ENCODE data around the gene USP13.

The USP13 gene

DNA sequence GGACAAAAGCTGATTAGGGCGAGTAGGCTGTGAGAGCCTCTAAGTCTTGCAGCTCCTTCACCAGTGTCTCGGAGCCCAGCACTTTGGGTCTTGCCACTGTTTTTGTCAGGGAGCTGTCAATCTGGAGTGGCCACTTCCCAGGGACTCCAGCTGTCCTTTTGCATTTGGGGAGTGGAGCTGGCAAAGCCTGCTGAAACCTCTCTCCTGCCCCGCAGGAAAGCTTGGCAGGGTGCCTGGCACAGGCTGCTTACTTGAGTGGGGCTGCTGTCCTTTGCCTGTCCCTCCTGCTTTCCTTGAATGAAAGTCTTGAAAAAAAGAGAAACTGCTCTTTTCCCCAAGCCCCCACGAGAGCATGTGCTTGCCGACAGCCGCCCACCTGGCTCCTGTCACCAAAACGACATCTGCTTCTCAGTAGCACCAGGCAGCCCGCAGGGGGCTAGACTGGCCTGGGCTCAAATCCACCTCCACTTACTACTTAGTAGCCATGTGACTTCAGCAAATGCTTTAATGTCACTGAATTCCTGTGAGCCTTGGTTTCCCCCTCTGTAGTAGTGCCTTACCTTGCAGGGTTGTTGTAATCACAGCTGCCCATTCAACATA, 13.7 kb downstream of the USP13 start:
- no peak for TF ChIP-seq CTCF (IDR thresholded peaks at IDR 0.05; ENCODE audit: insufficient read depth, low read depth, low read length, missing control alignments)
- no peak overlapping the region for H3K4me3 ChIP-seq (ENCODE audit: low read depth, low read length)
- no peak for DNase-seq (ENCODE audit: low read depth)

DNA sequence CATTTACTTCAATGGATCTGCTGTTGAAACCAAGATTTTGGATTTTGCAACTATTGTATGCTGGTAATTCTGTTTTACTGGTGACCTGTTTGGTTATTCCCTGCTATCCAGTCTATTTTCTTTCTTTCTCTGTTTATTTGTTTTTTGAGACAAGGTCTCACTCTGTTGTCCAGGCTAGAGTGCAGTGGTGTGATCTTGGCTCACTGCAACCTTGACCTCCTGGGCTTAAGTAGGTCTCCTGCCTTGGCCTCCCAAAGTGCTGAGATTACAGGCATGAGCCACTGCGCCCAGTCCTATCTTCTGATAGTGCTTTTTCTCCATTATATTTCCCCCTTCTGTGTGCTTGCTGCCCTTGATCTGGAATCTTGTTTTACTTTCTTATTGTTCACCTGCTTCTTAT, 15.6 kb downstream of the USP13 start:
- no peak for TF ChIP-seq CTCF (IDR thresholded peaks at IDR 0.05; ENCODE audit: insufficient read depth, low read depth, low read length, missing control alignments)
- H3K4me3 ChIP-seq (ENCODE audit: low read depth, low read length): no peak overlapping the region
- DNase-seq (ENCODE audit: low read depth): no peak

DNA sequence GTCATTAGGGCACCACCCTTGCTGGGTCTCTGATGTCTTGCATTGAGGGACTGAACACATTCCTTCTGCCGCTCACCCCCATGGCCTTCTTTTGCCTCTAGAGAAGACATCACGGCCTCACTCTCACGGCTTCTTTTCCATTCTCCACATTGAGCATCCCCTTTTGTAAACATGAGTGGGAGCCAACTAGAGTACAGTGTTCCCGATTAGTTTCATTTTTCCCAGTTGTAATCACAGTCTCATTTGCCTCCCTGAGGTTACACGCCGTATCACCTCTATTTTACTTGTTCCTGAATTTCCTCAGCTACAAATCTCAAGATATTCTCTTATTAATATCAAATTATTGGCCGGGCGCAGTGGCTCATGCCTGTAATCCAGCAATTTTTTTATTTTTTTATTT, 17.5 kb downstream of the USP13 start:
- H3K4me3 ChIP-seq (ENCODE audit: low read depth, low read length): no peak overlapping the region
- DNase-seq (ENCODE audit: low read depth): no peak
- TF ChIP-seq CTCF (IDR thresholded peaks at IDR 0.05; ENCODE audit: insufficient read depth, low read depth, low read length, missing control alignments): no peak

GRCh38 chr3:179671309-179671708, 18.5 kb downstream of the USP13 start:
- no peak for TF ChIP-seq CTCF (IDR thresholded peaks at IDR 0.05; ENCODE audit: insufficient read depth, low read depth, low read length, missing control alignments)
- no peak for DNase-seq (ENCODE audit: low read depth)
- H3K4me3 ChIP-seq (ENCODE audit: low read depth, low read length): no peak overlapping the region

DNA sequence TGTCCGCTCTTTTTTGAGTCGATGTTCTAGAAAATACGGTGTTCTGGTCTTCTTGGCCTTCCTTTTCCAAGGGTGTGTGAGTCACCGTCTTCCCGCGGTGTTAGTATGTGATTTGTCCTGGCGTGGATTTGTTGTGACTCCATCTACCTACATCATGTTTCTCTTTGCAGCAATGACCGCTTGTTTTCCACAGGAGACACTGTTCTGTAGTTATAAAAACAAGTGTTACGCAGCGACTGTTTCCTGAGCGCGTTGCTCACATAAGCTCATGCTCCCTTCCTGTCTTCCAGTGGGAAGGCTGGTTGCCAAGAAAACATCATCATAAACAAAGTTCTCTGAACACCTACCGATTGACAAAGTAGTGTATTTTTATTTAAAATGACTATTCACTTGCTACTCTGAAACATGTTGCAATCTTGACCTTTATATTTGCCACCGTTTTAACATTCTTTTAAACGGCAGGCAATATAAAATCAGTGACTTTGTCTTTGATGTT, 19.0 kb downstream of the USP13 start:
- H3K4me3 ChIP-seq (ENCODE audit: low read depth, low read length): no peak overlapping the region
- DNase-seq (ENCODE audit: low read depth): no peak
- TF ChIP-seq CTCF (IDR thresholded peaks at IDR 0.05; ENCODE audit: insufficient read depth, low read depth, low read length, missing control alignments): no peak

DNA sequence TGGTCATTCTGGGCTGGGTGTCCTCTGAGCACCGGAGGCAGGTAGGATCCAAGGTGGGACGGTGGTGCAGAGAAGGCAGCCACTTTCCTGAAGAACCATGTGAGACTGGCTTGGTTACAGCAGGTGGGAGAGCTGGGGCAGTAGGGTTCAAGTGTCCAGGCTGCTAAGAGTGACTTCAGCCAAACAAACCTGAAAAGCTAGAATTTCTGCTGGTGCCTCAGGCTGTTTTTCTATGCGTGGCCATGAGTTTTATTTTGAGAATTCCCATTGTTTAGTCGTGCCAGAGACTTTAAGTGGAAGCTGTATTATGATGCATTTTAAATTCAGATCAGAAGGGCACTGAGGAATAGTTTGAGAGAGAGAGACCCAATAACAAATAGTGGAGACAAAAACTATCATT, 20.1 kb downstream of the USP13 start:
- DNase-seq (ENCODE audit: low read depth): no peak
- no peak for TF ChIP-seq CTCF (IDR thresholded peaks at IDR 0.05; ENCODE audit: insufficient read depth, low read depth, low read length, missing control alignments)
- no peak overlapping the region for H3K4me3 ChIP-seq (ENCODE audit: low read depth, low read length)

DNA sequence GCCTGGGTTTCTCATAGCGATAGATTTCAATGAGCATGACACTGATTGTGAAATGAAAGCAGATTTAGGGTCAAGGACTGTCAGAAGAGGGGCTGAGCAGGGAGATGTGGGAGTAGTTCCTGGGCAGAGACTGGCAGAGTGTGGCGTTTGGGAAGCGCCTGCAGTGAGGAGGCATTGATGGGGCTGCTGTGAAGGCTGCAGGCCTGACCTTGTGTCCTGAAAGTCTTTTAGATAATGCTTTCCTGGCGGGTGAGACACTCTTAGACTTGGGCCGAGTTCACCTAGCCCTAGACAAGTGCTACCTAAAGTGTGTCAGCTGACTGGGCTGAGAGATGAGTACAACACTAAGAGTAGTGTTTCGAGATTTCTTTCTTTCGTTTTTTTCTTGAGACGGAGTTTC, 20.7 kb downstream of the USP13 start:
- DNase-seq (ENCODE audit: low read depth): no peak
- TF ChIP-seq CTCF (IDR thresholded peaks at IDR 0.05; ENCODE audit: insufficient read depth, low read depth, low read length, missing control alignments): no peak
- H3K4me3 ChIP-seq (ENCODE audit: low read depth, low read length): no peak overlapping the region

All from GM12865 (cell line).